Kidney tubule cell (primary cell): ENCODE results near the gene DAP.
"Not testable (repeated sequence)": the region's sequence is repeated elsewhere in the genome, so short reads cannot be mapped to it uniquely, and the experiment has no call there.

Experiments
- DNase-seq: peaks from one replicate; pipeline ENCODE4 v3.0.0-alpha.2; 2018; ENCODE audit warnings: low spot score

Gene DAP

DNA sequence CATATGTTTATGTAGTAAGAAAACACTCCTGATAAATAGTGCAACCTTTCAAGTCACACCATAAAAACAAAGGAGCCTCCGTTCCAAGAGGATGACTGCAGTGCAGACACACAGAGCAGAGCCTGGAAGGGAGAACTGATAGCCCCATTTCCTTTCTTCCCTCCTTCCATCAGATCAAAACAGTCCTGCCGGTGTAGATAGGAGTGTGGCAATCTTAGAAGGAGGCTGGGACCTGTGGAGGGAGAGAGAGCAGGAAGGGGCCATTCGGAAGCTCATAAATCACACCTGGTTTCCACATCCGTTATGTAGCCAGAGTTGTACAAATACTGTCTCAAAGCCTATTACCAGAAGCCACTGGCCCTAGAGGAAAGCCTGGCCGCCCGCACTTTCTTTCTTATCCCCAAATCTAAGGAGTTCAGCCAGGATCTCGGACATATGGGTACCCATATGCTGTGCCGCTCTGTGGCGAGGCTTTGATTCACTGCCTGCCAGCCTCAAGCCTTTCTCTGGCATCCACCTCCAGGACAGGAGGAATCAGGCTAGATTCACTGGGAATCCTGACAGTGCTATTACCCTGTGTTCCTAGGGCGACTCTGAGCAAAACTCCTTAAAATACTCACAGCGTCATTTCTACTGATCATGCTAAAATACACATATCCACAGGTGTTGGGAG, 26.9 kb downstream of the DAP start:
- no peak for DNase-seq

DNA sequence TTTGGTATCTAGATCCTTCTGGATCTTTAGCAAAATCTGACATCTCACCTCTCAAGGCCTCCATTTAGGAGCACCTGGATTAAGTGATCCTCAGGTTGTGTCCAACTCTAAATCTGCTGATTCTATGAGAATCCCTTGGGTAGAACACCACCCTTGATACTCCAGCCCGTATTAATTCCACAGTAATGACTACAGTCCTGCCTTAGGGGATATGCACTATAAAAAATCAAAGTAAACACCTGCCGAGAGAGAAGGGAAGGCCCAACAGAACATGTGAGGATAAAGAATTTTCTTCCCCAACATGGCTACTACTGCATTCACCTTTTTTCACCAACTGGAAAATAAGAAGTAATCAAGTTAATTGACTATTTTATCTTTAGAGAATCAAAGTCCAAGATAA, 27.6 kb downstream of the DAP start:
- no peak for DNase-seq

DNA sequence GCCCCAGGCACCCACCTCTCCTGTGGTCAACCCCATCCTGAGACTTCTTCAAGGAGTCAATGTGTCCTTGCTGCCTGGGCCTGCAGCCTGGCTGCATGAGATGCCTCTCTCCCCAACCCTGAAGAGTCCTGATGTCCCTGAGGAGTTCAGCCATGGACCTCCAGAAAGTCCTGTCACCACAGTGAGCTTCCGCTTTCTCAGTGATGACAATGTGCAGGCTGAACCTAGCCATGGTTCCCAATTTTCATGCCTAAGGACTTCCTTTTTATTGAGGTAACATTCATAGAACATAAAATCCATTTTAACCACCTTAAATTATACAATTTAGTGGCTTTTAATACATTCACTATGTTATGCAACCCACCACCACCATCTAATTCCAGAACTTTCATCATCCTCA, 29.1 kb downstream of the DAP start:
- DNase-seq: no peak

DNA sequence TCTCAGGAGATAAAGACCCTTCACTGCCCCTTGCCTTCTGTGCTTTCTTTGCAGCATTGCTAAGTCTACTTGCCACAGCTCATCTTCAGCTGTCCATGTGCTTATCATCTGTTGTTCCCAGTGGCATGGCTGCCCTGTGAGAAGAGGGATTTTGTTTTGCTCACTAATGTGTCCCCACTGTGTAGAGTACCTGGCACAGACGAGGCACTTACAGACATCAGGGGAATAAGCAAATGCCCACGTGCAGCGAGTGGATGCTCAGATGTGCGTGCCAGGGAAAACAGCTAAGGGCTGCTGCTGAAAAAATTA, 31.0 kb downstream of the DAP start:
- DNase-seq: no peak

DNA sequence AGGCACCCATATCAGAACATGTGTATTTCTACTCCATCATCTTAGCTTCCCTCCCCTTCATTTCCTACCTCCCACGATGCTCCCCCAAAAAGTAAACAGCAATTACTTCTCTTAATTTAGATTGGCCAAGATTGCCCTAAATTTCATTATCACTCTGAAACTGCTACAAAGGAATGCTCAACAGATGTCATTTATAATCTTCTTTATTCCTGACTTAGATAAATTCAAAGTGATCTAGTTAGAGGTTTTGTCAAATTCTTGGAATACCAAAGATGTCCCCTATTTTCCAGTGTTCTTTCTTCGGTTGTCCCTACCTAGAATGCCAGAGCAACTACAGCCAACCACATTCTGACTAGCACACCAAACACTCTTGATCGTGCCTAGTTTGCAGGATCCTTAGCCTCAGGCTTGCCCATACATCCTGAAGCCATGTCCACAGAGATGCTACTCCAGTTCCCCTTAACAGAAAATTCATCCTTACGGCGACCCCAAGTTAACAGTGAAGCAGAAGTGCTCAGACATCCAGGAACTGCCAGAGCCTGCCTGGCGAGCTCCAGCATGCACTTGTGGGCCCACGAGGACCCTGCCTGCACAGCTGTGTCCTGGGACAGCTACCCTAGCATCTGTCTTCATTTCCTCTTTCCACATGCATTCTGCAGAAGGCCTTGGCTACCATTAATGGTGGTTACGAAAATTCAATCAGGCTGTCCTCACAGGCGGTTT, 31.6 kb downstream of the DAP start:
- DNase-seq: no peak

DNA sequence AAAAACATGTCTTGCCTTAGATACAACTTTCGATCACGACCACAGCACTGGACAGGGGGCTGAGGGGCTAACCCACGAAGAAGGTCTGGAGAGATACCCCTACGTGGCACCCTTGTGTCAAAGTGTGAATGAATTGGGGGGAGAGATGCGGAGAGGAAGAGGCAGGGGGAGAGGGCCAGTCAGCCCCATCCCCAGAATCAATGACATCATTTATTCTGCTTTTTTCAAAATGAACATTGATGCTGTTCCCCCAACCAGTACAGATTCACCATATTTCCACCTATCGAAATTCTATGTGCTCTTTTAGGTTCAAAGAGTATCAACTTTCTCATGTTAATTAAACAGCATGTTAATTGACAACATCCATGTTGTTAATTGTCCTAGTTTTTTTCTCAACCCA, 32.4 kb downstream of the DAP start:
- no peak for DNase-seq

DNA sequence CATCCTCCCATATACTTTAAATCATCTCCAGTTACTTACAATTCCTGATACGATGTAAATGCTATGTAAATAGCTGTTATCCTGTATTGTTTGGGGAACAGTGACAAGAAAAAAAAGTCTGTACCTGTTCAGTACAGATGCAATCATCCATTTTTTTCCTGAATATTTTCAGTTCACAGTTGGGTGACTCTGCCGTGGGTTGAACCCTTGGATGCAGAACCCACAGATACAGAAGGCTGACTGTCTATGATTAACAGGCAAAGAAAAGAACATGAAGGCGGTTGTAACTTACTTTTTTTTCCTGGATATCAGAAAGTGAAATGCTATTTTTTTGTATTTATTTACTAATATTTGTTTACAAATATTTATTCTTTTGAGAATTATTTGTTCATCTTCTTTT, 33.2 kb downstream of the DAP start:
- peak; percentile 53 for DNase-seq

DNA sequence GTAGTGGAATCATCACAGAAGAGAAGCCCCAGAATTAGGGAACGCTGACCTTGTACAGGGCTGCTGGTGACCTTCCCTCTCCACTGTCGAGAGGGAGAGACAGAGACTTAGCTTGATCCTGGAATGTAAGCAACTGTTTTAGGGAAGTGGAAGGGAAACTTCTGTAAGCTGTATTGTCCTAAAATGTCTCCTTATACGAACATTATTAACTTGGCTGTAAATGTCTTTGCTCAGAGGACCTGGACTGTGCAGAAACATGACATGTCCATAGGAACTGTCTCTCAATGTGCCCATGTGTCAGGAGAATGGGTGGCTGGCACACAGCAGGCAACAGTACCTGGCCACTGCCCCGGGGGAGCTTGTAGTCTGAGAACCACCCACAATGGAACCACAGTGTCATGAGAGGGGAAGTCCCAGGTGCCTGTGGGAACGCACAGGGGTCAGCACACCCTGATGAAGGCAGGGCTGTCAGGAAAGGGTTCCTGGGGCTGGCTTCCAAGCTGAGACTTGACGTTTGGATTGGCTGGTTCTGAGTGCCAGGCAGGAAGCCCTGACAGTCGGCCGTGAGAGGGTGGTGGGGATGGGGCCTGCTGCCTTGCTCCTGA, 34.0 kb downstream of the DAP start:
- DNase-seq: no peak

DNA sequence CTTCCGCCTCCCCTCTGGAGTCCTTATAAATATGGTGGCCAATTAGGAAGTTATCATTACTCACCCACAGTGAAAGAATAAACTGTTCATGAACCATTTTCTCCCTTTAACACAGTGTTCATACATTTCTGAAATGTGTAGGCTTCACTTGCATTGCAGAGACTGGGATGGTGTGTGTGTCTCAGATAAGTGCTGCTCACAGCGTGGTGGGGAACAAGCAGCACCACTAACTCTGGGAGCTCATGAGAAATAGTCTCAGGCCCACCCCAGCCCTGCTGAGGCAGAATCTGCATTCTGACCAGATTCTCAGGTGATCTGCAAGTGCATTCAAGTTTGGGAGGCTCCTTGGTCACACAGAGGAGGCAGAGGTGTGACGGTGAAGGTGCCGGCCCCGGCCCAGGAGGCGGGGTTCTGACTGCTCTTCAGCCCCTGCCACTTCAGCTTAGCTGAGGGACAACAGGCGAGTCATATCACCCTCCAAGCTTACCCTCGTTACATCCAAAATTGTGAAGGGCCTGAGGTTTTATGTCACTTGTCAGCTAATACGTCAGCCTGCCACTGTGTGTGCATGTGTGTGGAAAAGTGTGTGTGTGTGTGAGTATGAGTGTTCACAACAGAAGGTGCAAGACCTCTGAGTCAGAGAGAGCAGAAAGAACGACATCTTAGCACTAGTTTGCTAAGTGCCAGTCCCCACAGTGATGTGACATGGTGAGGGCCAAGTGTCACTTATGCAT, 34.7 kb downstream of the DAP start:
- DNase-seq: no peak

DNA sequence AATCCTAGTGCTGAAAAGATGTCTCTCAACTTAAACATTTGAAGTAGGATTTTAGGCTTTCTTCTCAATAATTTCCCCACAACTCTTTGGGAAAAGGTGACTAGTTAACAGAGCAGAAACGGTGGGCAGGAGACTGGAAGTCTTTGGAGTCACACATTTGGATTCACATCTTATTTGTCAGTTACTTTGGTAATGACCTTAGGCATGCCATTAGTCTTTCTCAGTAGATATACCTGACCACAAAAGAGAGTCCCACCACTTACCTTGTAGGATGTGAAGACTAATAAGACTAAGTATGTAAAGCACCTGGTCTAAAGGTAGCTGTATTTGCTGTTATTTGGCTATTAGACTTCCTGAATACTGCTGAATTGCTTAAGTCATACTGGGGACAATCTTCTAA, 35.4 kb downstream of the DAP start:
- peak; percentile 74 for DNase-seq

DNA sequence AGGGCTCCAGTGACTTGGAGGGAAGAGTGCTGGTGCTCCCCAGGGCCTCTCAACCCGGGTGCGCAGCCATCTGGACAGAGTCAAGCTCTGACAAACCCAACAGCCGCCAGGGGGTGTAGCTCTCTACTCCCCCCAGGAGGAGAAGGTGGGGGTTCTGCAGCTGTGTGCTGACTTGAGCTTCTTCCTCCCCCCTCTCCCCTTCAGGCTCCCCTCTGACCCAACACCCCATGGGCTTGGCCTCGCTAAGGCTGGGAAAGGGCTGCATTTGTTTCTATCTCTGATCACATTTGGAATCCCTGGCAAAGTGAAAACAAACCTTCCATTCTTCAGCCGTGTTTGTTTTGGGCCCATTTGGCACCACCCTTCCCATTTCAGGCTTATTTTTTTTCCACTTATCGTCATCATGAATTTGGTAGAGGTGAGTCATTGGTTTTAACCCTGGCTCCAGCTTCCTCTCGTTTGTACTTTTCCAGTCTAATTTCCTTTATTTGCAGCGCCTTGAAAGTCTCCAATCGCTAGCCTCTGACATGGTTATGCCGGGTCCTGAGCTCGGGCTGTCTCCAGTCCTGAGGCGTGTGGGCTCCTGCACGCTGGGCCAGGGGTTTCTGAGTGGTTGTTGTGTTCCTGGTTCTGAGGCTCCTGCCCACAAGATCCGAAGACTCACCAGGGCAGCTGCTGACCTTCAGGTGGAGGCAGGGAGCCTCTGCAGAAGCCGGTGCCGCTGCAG, 36.1 kb downstream of the DAP start:
- peak; percentile 76 for DNase-seq

DNA sequence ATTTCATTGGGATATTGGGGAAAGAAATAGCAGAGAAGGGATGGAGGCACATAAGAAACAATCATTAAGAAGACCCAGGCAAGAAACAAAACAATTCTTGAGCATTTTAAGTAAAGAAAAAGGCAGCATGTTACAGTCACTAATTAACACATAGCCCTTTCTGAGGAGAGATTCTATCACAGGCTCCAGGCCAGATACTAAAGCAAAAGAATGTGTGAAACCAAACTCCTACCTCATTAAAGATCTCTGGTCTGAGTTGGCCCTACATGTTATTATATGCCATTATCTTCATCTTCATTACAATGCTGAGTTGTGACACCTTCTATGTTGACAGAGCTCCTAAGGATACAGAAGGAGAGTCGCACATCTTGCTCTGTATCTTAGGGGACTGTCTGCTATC, 37.5 kb downstream of the DAP start:
- no peak for DNase-seq

DNA sequence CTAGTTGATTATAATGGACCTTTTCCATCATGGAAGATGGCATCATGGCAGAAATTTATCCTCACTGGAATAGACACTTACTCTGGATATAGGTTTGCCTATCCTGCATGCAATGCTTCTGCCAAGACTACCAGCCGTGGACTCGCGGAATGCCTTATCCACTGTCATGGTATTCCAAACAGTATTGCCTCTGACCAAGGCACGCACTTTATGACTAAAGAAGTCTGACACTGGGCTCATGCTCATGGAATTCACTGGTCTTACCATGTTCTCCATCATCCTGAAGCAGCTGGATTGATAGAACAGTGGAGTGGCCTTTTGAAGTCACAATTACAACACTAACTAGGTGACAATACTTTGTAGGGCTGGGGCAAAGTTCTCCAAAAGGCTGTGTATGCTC, 40.3 kb downstream of the DAP start:
- DNase-seq: not testable (repeated sequence)

DNA sequence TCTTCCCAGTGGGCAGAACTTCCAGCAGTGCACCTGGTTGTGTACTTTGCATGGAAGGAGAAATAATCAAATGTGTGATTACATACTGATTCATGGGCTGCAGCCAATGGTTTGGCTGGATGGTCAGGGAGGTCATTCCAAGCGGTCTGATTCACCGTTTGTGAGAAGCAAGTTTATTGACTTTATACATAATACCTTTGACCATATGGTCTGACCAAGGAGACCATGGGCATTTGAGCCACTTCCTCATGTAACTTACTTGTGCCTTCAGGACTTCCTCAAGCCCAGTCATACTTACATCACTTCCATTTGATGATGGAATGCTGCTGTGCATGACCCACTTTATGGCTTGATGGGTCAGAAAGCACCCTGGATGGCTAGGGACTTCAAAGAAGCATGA, 41.1 kb downstream of the DAP start:
- peak; percentile 100 for DNase-seq

DNA sequence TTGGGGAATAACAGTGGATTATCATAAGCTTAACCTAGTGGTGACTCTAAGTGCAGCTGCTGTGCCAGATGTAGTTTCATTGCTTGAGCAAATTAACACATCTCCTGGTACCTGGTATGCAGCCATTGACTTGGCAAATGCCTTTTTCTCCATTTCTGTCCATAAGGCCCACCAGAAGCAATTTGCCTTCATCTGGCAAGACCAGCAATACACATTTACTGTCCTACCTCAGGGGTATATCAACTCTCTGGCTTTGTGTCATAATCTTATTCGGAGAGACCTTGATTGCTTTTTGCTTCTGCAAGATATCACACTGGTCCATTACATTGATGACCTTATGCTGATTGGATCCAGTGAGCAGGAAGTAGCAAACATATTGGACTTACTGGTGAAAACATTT, 42.4 kb downstream of the DAP start:
- DNase-seq: not testable (repeated sequence)

DNA sequence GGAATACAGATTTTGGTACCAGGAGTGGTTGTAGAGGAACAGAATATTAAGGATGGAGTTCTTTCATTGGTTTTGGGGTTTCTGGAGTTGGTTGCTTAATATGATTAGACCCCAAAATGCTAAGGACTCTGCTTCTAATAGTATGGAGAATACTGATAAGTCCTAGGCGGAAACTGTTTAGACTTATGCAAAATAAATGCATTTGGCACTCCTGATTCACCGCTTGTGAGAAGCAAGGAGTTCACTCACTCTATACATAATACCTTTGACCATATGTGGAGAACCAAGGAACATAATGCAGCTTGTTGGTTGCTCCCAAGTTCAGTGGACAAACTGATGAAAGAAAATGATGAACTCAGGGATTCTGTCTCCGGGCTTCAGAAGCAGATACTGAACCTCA, 44.2 kb downstream of the DAP start:
- not testable (repeated sequence) for DNase-seq

DNA sequence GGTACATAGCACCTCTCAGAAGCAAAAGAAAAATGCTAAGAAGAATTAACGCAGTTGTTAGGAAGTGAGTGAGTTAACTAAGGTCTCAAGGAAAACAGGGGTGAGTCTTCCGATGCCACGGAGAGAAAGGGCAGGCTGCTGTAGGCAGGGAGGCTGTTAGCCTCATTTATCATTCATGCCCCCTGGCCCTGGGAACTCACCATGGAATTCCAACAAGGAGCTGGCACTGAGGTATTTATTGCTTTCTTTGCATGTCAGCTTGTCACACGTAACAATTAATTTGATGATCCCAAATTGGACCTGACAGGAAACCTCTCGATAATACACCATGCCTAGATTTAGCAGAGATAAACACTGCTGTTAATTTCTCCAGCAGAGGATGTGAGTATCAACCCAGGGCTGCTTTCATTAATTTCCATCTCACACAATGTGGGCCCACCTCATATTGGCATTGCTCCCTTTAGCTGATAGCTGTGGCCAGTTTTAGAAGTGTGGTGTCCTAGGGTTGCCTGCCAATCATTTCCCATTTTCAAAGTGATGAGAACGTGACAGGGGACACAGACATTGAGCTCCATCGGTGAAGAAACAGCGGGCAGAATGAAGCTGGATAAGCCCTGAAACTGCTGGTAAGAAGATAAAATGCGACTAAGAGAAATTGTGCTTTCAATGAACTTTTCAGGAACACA, 45.3 kb downstream of the DAP start:
- no peak for DNase-seq

DNA sequence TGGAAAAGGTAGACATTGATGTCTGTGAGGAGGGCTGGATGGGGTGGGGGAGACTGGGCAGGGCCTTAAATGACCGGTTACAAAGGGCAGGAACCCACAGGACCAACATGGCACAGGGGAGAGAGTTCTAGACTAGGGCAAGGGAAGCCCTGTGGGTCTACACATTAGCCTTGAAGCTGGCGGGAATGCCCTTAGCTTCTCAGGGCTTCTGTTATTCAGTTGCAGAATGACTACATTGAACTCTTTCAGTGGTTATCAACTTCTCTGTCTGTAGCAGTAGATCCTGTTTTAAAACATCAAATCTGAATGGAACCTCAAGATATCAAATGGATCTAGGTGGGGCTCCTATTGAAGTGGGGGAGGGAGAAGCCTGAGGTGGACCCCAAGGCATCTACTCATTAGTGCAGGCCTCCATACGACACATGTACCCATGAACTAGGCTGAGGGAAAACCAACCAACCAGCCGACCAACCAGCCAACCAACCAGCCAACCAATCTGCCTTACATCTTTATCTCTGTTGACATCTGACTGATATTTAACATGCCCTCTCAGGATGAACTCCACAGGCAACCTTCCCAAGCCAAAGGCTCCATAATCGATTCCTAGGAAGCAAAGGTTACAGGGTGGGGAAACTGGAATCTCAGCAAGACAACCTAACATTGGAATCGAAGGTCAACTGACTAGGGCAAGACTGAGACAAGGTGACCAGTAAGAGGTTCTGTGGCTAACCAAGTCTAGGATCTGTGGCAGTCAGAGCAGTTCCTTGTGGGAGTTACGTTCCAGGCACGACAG, 48.3 kb downstream of the DAP start:
- no peak for DNase-seq

DNA sequence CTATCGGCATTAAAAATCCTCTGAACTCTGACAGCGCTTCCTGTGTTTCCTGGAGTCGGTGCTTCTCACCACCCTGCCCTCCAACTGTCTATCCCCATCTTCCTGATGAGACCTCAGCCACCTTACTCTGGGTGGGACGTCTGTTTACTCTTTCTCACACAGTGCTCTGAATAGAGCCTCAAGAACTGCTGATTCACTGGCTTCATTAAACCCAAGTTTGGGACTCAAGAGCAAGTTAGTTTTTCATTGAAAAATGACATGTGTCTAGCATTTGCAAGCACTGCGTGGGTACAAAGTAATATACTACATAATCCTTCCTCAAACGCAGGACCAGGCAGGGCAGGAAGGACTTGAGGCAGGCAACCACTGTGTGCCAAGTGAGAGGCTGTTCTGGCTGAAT, 49.5 kb downstream of the DAP start:
- no peak for DNase-seq

DNA sequence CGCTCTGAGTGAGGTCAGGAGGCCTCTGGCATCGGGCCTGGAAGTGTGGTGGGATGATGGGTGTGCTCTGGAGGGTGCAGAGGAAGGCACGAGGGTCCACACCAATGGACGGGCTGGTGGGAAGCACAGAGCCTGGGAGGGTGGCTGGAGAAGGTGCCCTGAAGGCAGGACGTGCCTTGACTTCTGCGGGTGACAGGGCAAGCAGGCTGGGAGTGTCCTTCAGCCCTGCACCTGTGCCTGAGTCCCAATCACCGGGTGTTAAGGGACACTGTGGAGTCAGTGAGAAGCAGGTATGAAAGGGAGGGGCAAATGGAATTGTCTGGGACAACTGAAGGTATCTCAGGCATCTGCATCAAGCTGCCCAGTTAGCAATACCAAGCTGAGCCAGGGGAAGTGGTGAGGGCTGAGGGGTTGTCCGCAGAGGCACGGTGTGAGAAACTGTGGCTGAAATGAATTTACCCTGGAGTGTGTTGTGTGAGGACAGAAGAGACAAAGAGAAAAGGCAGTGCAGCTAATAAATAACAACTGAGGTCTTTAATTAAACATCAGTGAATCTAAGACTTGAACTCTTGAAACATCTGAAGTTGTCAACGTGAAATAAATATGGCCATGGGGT, 50.4 kb downstream of the DAP start:
- DNase-seq: no peak

DNA sequence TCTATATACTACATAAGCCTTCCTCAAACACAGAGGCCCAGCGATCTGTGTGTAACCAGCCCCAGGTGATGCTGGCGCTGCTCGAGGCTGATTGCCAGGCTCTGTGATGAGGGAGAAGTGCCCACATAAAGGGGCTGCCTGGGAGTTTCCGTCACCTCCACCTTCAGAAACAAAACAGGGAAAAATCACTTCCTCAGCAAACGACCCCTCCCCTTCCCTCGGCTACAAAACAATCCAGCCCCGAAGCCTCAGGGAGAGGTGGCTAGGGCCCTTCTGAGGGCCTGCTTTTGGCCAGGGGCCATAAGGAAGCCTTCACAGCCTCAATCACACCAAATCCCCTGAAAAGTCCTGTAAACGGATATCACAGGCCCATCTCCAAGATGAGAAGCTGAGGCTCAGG, 51.1 kb downstream of the DAP start:
- DNase-seq: no peak
